ENCODE data around the gene CPED1. TPM values are rescaled to one million over a fixed set of nuclear protein-coding genes. Genes with fewer than 3 reads are reported as not detected.

The CPED1 gene
- total RNA-seq, 5 donors from 2014 or later (not counting 1 experiment from before 2014, with no cell fraction given), result 0.73 to 1.4 (median 0.96) TPM; not detected in 2

GRCh38 chr7:121076350-121077164, 88.0 kb downstream of the CPED1 start:
- Histone ChIP-seq H3K27me3 (replicated peaks in 1 of 2; ENCODE audit: control insufficient read depth in 2 of 2, extremely low read depth in 1 of 2, insufficient read depth in 2 of 2, low read length in 1 of 2) (no peaks in the 10 kb centered on the region), H3K9me3 (no peaks in the 10 kb centered on the region), H3K27ac (ENCODE audit: low read length) (no peak overlapping the region), H3K4me3 (ENCODE audit: control insufficient read depth in 1 of 2, extremely low read depth in 1 of 2, low read length in 1 of 2) (no peak overlapping the region), H3K36me3 (ENCODE audit: control insufficient read depth in 2 of 2, extremely low read depth in 1 of 2, insufficient read depth in 1 of 2, low read length in 1 of 2) (no peaks in the 10 kb centered on the region), H3K4me1 (ENCODE audit: control insufficient read depth in 1 of 2, extremely low read depth in 1 of 2, insufficient read depth in 2 of 2, low read length in 2 of 2) (no peaks in the 10 kb centered on the region)
- ChIA-PET POLR2A (no interaction called here), CTCF (interaction anchor here (0.8 to 2.0 kb wide), 8 partner anchors 8 to 270 kb away, joined by 3 to 8 read pairs (median 3); no protein-coding TSS in a partner anchor)
- ATAC-seq (replicated peaks in 1 of 4), result no peak
- no peaks in the 10 kb centered on the region for H3K4me1 Mint-ChIP-seq
- no peak overlapping the region for H3K27ac Mint-ChIP-seq
- H3K27me3 Mint-ChIP-seq, result peaks cover 20 to 37% of the 10 kb centered on the region in 2 donors
- no peak for DNase-seq
- no CpG with 5 or more reads among the region's 3 CpGs for WGBS (ENCODE audit: insufficient coverage)
- no peaks in the 10 kb centered on the region for H3K9me3 Mint-ChIP-seq
- H3K4me3 Mint-ChIP-seq, result no peak overlapping the region
- H3K36me3 Mint-ChIP-seq, result no peaks in the 10 kb centered on the region

- Histone ChIP-seq H3K27ac (ENCODE audit: low read length) (no peak overlapping the region), H3K27me3 (replicated peaks in 1 of 2; ENCODE audit: control insufficient read depth in 2 of 2, extremely low read depth in 1 of 2, insufficient read depth in 2 of 2, low read length in 1 of 2) (no peaks in the 10 kb centered on the region), H3K9me3 (no peaks in the 10 kb centered on the region), H3K4me1 (ENCODE audit: control insufficient read depth in 1 of 2, extremely low read depth in 1 of 2, insufficient read depth in 2 of 2, low read length in 2 of 2) (no peaks in the 10 kb centered on the region), H3K36me3 (ENCODE audit: control insufficient read depth in 2 of 2, extremely low read depth in 1 of 2, insufficient read depth in 1 of 2, low read length in 1 of 2) (no peaks in the 10 kb centered on the region), H3K4me3 (ENCODE audit: control insufficient read depth in 1 of 2, extremely low read depth in 1 of 2, low read length in 1 of 2) (no peak overlapping the region)
- DNase-seq (no peak), ATAC-seq (replicated peaks in 1 of 4) (no peak)
- no peaks in the 10 kb centered on the region for H3K36me3 Mint-ChIP-seq
- POLR2A ChIA-PET, result no interaction called here
- H3K27ac Mint-ChIP-seq, result no peak overlapping the region
- H3K4me1 Mint-ChIP-seq, result no peaks in the 10 kb centered on the region
- H3K27me3 Mint-ChIP-seq, result peaks cover 17 to 37% of the 10 kb centered on the region in 2 donors
- CTCF ChIA-PET, result interaction anchor here (1.1 to 2.0 kb wide), 3 partner anchors 7 to 31 kb away, joined by 3 to 8 read pairs (median 3); no protein-coding TSS in a partner anchor
- no peaks in the 10 kb centered on the region for H3K9me3 Mint-ChIP-seq
- H3K4me3 Mint-ChIP-seq, result no peak overlapping the region
These were observed 88.7 kb downstream of the CPED1 start for GRCh38 chr7:121077165-121077630.

DNA sequence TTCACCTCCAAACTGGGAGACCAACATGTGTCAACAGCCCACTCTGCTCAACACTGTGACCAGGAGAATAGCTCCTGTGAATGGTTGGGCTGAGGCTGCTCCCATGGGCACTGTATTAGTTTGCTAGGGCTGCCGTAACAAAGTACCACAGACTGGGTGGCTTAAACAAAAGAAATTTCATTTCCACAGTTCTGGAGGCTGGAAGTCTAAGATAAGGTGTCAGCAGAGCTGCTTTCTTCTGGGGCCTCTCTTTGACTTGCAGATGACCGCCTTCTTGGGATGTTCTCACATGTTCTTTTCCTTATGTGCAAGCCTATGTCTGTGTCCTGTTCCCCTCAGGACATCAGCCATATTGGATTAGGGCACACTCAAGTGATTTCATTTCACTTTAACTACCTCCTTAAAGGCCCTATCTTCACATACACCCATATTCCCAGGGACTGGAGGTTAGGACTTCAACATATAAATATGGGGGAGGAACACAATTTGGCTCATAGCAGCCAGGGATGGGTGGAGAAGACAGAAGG, 90.3 kb downstream of the CPED1 start:
- Histone ChIP-seq H3K27me3 (replicated peaks in 1 of 2; ENCODE audit: control insufficient read depth in 2 of 2, extremely low read depth in 1 of 2, insufficient read depth in 2 of 2, low read length in 1 of 2) (no peaks in the 10 kb centered on the region), H3K9me3 (no peaks in the 10 kb centered on the region), H3K4me3 (ENCODE audit: control insufficient read depth in 1 of 2, extremely low read depth in 1 of 2, low read length in 1 of 2) (no peak overlapping the region), H3K27ac (ENCODE audit: low read length) (no peak overlapping the region), H3K36me3 (ENCODE audit: control insufficient read depth in 2 of 2, extremely low read depth in 1 of 2, insufficient read depth in 1 of 2, low read length in 1 of 2) (no peaks in the 10 kb centered on the region), H3K4me1 (ENCODE audit: control insufficient read depth in 1 of 2, extremely low read depth in 1 of 2, insufficient read depth in 2 of 2, low read length in 2 of 2) (no peaks in the 10 kb centered on the region)
- no peak for ATAC-seq (replicated peaks in 1 of 4)
- 100% methylated on average over 2 of the region's 2 CpGs for WGBS (ENCODE audit: insufficient coverage)
- Mint-ChIP-seq H3K9me3 (no peaks in the 10 kb centered on the region), H3K27ac (no peak overlapping the region), H3K27me3 (peaks cover 16 to 34% of the 10 kb centered on the region in 2 donors), H3K36me3 (no peaks in the 10 kb centered on the region), H3K4me3 (no peak overlapping the region), H3K4me1 (no peaks in the 10 kb centered on the region)
- no peak for DNase-seq
- CTCF ChIA-PET, result no interaction called here
- POLR2A ChIA-PET, result no interaction called here

DNA sequence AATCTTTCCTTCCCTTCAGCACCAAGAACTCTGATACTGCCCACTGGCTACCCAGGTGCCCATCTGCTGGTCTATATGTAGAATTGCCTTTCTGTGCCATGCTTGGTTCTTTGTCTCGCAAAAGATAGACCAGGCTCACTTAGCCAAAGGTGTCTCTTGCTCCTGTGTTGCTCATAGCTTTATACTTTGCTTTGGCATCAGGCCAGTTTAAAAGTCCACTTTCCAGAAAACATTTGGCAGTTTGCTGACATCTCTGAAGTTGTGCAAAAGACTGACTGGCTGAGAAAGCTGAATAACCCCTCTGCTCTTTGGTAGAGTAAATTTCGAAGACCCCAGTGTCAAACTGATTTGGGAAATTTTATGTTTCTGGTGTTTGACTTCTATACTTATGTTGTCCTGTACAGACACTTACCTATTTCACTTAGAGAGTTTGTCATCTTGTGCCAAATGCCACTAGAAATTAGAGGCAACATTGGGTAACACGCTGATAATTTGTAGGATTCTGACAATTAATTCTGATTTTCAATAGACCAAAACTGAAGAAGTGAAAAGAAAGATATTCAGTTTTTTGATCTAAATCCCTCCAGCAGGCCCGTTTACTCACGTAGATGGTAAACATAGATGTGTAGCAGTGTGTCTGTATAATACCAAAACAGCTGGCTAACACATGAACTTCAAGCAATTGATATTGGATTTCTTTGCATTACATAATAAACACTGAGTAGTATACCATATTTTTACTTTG, 91.1 kb downstream of the CPED1 start:
- 100% methylated on average over 1 of the region's 5 CpGs for WGBS (ENCODE audit: insufficient coverage)
- H3K4me3 Mint-ChIP-seq, result no peak overlapping the region
- no peaks in the 10 kb centered on the region for H3K27me3 ChIP-seq (replicated peaks in 1 of 2; ENCODE audit: control insufficient read depth in 2 of 2, extremely low read depth in 1 of 2, insufficient read depth in 2 of 2, low read length in 1 of 2)
- ATAC-seq (replicated peaks in 1 of 4) (no peak), DNase-seq (no peak)
- no peak overlapping the region for H3K4me3 ChIP-seq (ENCODE audit: control insufficient read depth in 1 of 2, extremely low read depth in 1 of 2, low read length in 1 of 2)
- no peak overlapping the region for H3K27ac ChIP-seq (ENCODE audit: low read length)
- CTCF ChIA-PET, result no interaction called here
- H3K4me1 ChIP-seq (ENCODE audit: control insufficient read depth in 1 of 2, extremely low read depth in 1 of 2, insufficient read depth in 2 of 2, low read length in 2 of 2), result no peaks in the 10 kb centered on the region
- POLR2A ChIA-PET, result no interaction called here
- H3K27ac Mint-ChIP-seq, result no peak overlapping the region
- H3K36me3 ChIP-seq (ENCODE audit: control insufficient read depth in 2 of 2, extremely low read depth in 1 of 2, insufficient read depth in 1 of 2, low read length in 1 of 2), result no peaks in the 10 kb centered on the region
- H3K36me3 Mint-ChIP-seq, result no peaks in the 10 kb centered on the region
- H3K9me3 ChIP-seq, result no peaks in the 10 kb centered on the region
- no peaks in the 10 kb centered on the region for H3K9me3 Mint-ChIP-seq
- H3K4me1 Mint-ChIP-seq, result no peaks in the 10 kb centered on the region
- peaks cover 14 to 30% of the 10 kb centered on the region in 2 donors for H3K27me3 Mint-ChIP-seq

DNA sequence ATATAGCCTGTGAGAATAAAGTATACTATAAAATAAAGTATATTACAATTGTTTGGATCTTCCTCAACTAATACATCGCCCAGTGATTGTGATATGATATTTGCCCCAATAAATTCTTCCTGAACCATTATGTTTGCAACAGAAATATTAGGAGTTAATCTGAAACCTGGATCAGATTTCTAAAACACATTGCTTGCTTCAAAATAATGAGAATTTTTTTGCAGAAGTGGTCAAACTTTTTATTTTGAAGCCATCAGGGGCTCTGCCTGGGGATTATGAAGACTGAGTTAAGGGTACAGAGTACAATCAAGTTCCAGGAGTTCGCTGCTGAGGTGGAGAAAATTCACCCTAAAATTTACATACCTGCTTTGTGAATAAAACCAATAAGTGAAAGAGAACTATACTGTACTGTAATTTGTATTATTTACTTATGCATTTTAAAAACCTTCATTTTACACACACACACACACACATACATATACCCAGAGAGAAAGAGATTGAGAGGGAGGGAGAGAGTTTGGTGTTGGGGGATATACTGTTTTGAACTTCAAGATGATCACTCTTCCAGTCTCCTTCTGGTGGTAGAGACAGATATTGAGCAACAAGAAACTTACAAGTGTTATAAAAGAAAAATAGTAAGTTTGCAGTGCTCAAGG, 91.9 kb downstream of the CPED1 start:
- no CpG with 5 or more reads among the region's 2 CpGs for WGBS (ENCODE audit: insufficient coverage)
- Histone ChIP-seq H3K4me1 (ENCODE audit: control insufficient read depth in 1 of 2, extremely low read depth in 1 of 2, insufficient read depth in 2 of 2, low read length in 2 of 2) (no peaks in the 10 kb centered on the region), H3K27me3 (replicated peaks in 1 of 2; ENCODE audit: control insufficient read depth in 2 of 2, extremely low read depth in 1 of 2, insufficient read depth in 2 of 2, low read length in 1 of 2) (no peaks in the 10 kb centered on the region), H3K4me3 (ENCODE audit: control insufficient read depth in 1 of 2, extremely low read depth in 1 of 2, low read length in 1 of 2) (no peak overlapping the region), H3K36me3 (ENCODE audit: control insufficient read depth in 2 of 2, extremely low read depth in 1 of 2, insufficient read depth in 1 of 2, low read length in 1 of 2) (no peaks in the 10 kb centered on the region), H3K9me3 (no peaks in the 10 kb centered on the region), H3K27ac (ENCODE audit: low read length) (no peak overlapping the region)
- Mint-ChIP-seq H3K4me3 (no peak overlapping the region), H3K9me3 (no peaks in the 10 kb centered on the region), H3K27ac (no peak overlapping the region), H3K36me3 (no peaks in the 10 kb centered on the region), H3K4me1 (no peaks in the 10 kb centered on the region), H3K27me3 (peaks cover 14 to 29% of the 10 kb centered on the region in 2 donors)
- POLR2A ChIA-PET, result no interaction called here
- CTCF ChIA-PET, result interaction anchor here (1.2 to 2.5 kb wide), 2 partner anchors 93 to 152 kb away, joined by 3 to 14 read pairs; partner anchors contain the start of gene CPED1 (in 1 of the 2)
- DNase-seq (no peak), ATAC-seq (replicated peaks in 1 of 4) (no peak)

DNA sequence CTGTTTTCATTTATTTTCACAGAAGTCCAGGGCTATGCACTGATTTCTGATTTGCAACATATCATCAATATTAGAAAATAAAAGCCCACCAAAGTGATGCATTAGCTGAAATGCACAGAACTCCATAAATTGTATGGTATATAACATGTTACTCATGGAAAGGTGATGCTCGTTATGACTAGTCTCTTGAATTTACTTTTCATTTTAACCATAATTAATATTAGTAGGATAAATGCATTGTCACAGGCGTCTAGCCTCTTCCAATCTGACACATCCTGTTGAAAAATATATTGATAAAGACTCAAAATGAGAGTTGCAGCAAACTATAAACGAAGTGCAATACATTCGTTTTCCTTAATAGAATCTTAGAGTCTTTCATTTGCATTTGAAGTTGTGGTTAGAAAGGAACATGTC, 92.4 kb downstream of the CPED1 start:
- no peaks in the 10 kb centered on the region for H3K27me3 ChIP-seq (replicated peaks in 1 of 2; ENCODE audit: control insufficient read depth in 2 of 2, extremely low read depth in 1 of 2, insufficient read depth in 2 of 2, low read length in 1 of 2)
- H3K9me3 Mint-ChIP-seq, result no peaks in the 10 kb centered on the region
- ChIA-PET POLR2A (no interaction called here), CTCF (interaction anchor here (1.2 to 2.6 kb wide), 7 partner anchors 8 to 275 kb away, joined by 3 to 14 read pairs (median 4); partner anchors contain the start of gene CPED1 (in 1 of the 2))
- H3K4me3 ChIP-seq (ENCODE audit: control insufficient read depth in 1 of 2, extremely low read depth in 1 of 2, low read length in 1 of 2), result no peak overlapping the region
- H3K4me1 Mint-ChIP-seq, result no peaks in the 10 kb centered on the region
- no peaks in the 10 kb centered on the region for H3K9me3 ChIP-seq
- DNase-seq (no peak), ATAC-seq (replicated peaks in 1 of 4) (no peak)
- WGBS (ENCODE audit: insufficient coverage), result no CpG with 5 or more reads among the region's 4 CpGs
- H3K4me3 Mint-ChIP-seq, result no peak overlapping the region
- no peak overlapping the region for H3K27ac Mint-ChIP-seq
- H3K27ac ChIP-seq (ENCODE audit: low read length), result no peak overlapping the region
- H3K27me3 Mint-ChIP-seq, result peaks cover 14 to 29% of the 10 kb centered on the region in 2 donors
- H3K4me1 ChIP-seq (ENCODE audit: control insufficient read depth in 1 of 2, extremely low read depth in 1 of 2, insufficient read depth in 2 of 2, low read length in 2 of 2), result no peaks in the 10 kb centered on the region
- no peaks in the 10 kb centered on the region for H3K36me3 Mint-ChIP-seq
- H3K36me3 ChIP-seq (ENCODE audit: control insufficient read depth in 2 of 2, extremely low read depth in 1 of 2, insufficient read depth in 1 of 2, low read length in 1 of 2), result no peaks in the 10 kb centered on the region
